Endometrium (tissue), 2 donors: ENCODE results near the gene BTBD7.

Source experiments
- FAIRE-seq: peaks from 2 replicates; lab custom pipeline; 2012; peaks lifted over from hg19 to GRCh38; lab: Jason Lieb, UNC
- donor health status: control.
- donor health status: control.

Gene BTBD7

DNA sequence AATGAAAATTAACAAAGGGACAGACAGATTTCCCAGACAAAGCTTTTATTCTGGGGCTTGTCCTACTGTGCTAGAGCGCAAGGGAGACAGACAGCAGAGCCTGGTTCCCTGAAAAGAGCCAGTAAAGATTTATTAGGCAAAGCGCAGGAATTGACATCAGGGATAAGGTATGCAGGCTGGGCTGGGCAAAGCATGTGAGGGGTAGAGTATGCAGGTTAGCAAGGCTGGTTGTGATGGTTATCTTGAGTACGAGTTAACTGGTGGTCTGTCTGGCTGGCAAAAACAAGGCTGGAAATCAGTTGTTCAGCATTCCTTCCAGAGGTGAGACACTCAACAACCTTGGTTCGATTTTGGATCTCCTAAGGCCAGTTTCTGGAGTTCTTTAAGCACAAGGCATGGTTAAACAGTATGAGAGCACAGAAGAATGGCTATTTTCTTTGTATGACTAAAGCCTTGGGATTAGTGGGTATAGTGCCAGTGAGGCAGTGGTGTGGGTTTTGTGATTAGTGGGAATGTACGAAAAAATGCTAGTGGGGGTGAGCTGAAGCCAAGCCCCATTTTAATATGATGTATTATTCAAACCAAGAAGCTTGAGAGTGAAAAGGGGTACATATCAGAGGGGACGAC is 30.9 kb downstream of the BTBD7 start:
- FAIRE-seq: no peak

DNA sequence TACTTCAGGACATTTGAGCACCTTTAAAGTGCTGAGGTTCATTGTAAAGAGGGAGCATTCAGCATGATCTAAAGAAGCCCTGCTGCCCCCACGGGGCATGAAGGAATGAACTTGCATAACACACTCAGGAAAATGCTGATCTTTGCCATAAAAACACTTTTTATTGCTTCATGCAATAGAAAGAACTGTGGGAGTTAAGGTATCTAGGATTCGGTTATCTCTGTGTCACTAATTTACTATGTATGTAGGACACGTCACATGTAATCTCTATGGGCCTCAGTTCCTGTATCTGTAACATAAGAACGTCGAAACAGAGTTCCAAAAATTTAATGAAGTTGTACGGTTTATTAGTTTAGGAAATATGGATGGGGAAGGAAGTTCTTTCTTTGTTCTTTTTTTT is 33.0 kb downstream of the BTBD7 start:
- no peak for FAIRE-seq

- no peak for FAIRE-seq
Measured at GRCh38 chr14:93299416-93299815, 33.4 kb downstream of the BTBD7 start.

DNA sequence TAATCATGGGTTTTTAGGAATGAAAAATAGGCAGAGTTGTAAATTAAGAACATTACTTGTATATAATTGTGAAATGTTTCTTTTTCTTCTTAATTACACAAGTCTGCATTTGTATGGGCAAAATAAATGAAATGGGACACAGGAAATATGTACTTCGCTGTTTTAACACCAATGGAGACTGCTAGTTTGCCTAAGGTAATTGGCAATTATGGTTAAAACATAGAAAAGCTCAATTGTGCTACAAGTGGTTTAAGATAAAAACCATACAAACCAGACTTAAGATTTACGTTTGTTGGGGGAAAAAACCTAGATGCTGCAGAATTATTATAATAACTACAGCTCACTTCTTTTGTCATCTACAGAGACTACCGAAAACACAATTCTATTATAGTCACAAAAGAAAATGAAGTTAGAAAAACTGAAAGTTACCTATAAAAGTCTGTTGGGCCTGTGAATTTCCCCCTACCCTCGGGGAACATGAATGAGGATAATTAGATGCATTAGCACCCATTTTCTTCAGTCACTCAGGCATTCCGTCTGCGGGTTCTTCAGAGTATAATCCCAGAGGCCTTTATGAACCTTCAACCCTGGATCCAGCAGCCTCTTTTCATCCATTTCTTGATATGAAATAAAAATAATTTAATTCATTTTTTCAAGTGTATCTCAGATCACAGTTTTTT is 37.2 kb downstream of the BTBD7 start:
- no peak for FAIRE-seq

- FAIRE-seq: no peak
Measured at GRCh38 chr14:93286212-93286890, 46.5 kb downstream of the BTBD7 start.

DNA sequence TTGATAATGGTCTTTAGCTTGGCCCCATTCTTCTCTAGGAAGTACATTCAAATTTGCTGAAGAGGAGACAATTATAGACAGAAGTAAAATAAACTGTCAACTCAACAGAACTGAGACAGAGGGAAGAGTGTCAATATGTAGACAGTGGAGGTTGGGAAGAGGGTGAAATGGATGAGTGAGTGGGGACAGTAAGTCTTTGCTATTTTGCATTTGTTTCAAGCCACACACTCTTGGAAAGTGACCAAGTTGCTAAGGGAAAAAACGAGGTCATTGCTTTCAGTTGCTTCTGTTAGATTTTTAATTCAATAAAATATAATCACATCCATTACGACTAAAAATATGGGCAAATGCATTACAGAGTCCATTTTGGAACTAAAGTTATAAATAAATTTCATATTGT is 47.8 kb downstream of the BTBD7 start:
- no peak for FAIRE-seq

- no peak for FAIRE-seq
Measured at GRCh38 chr14:93281937-93282336, 50.9 kb downstream of the BTBD7 start.

DNA sequence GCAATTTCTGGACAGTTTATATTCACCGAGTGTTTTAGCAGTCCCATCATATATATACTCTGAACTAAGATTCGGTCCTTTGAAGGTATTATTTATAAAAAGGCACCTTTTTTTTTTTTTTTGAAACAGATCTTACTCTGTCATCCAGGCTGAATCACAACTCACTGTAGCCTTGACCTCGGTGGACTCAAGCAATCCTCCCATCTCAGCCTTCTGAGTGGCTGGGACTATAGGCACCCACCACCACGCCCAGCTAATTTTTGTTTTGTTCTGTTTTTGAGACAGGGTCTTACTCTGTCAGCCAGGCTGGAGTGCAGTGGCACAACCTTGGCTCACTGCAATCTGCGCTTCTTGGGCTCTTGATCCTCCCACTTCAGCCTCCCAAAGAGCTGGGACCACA is 52.1 kb downstream of the BTBD7 start:
- FAIRE-seq: no peak

GRCh38 chr14:93276031-93276716 is 56.7 kb downstream of the BTBD7 start:
- FAIRE-seq: no peak

DNA sequence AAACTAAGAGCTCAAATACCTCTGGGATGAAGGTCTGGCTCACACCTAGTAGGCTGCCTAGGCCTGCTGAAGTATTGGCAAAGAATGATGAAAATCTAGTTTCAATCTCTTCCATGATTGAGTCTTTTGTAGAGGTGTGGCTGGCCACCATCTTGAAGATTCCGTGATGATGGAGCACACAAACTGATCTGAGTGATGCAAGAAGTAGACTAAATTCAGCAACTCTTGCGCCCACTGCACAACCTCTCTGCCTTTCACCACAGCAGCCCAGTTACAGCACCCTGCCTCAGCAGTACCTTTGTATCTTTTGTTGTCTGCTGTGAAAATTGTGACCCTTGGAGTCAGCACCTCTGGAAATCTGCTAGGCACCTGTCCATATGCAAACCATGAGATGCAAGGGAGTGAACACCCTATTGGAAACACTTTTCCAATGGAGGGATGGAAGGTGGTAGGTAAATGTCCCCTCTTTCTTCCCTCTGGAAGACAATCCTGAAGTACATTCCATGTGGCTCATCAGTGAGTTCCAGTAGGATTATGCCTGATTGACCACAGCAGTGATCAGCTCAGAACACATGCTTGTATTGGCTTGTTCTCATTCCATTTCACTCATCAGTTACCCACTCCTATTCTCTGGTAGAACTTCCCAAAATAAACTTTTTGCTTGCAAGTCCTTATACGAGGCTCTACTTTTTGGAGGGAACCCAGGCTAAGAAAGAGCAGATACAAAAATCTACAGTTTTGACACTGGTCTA is 58.6 kb downstream of the BTBD7 start:
- FAIRE-seq: no peak

GRCh38 chr14:93271111-93271510 is 61.7 kb downstream of the BTBD7 start:
- FAIRE-seq: no peak

- no peak for FAIRE-seq
Measured at GRCh38 chr14:93269341-93270068, 63.3 kb downstream of the BTBD7 start.

- no peak for FAIRE-seq
Measured at GRCh38 chr14:93268406-93268805, 64.4 kb downstream of the BTBD7 start.

DNA sequence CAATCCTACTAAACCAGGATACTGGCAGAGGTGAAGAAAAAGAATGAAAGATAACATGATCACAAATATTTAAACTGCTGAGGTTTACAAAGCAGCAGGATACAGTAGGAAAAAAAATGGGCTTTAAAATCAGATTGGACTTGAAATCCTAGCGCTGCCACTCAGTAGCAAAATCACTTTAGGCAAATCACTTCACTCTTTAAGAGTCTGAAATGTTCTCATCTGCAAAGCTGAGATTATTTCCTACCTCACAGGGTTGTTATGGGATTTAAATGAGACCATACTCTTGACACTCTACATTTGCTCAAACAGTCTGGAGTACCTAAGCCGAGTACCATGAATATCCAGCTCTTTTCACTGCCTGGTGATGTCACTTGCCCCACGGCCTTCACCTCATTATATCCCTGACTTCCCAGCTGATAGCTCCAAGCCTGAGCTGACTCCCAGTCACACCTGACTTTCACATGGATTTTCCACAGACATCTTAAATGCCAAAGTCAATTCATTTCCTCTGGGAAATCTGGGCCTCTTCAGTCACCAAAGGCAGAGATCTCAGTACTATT is 65.6 kb downstream of the BTBD7 start:
- FAIRE-seq: no peak

- no peak for FAIRE-seq
Measured at GRCh38 chr14:93266127-93266526, 66.7 kb downstream of the BTBD7 start.

GRCh38 chr14:93263416-93263815 is 69.4 kb downstream of the BTBD7 start:
- FAIRE-seq: no peak

DNA sequence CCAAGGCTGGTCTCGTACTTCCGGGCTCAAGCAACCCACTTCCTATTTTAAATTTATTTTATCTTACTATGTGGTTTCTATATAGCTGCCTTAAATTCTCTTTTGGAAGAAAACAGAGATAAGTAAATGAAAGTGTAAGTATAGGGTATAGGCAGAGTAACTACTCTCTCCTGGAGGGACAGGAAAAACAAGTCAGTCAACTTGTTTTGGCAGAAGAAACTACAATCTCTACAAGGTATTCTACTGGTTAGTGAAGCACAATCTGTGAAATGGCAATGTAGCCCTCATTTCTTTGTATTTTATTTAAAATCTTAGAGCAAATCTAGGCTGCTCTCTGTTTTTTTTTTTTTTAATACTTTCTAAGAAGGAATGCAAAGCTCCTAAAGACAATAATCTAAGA is 70.4 kb downstream of the BTBD7 start:
- FAIRE-seq: no peak

DNA sequence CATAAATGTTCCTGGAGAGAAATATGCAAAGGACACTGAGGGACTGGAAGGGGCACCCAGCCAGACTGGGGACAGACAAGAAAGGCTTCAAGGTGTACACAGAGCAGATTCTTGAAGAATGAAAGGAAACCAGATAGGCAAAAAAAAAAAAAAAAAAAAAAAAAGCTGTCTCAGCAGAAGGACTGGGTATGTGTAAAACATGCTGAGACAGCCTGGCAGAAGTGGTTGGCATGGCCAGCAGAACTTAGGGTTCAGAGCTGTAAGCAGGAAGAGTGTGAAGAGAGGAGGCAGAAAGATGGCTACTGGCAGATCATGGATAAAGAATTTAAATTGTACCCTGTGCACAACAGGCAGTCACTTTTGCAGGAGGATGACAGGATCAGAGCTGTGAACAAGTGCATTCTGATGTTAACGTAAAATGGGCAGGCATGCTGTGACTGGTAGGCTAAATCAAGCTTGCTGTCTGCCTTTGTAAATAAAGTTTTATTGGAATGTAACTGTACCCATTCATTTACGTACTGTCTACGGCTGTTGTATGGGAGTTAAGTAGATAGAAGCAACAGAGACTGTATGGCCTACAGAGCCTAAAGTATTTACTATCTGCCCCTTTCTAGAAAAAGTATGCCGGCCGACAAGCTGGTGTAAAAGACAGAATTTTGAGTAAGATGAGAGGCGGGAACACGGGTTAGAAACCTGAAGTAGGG is 83.6 kb downstream of the BTBD7 start:
- no peak for FAIRE-seq

- no peak for FAIRE-seq
Measured at GRCh38 chr14:93246534-93246933, 86.3 kb downstream of the BTBD7 start.

- no peak for FAIRE-seq
Measured at GRCh38 chr14:93245764-93246420, 86.9 kb downstream of the BTBD7 start.
